ENCODE data around the gene MAN1C1. TPM values are rescaled to one million over a fixed set of nuclear protein-coding genes. Genes with fewer than 3 reads are reported as not detected.

MAN1C1 gene
- total RNA-seq, 1 experiment from 2014 or later, result 1.2 TPM

DNA sequence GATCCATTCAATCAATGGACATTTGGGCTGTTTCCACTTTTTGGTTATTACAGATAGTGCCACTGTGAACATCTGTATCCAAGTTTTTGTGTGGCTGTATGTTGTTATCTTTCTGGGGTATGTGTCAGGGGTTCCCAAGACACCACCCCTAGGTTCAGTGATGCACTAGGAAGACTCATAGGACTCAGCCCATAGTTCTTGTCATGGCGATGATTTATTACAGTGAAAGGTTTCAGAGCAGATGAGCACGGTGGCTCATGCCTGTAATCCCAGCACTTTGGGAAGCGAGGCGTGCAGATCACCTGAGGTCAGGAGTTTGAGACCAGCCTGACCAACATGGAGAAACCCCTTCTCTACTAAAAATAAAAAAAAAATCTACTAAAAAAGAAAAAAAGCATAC lies 64.1 kb downstream of the MAN1C1 start:
- Histone ChIP-seq H2AFZ (ENCODE audit: low read depth, low read length, poor library complexity, severe bottlenecking) (no peak overlapping the region), H3K9me3 (ENCODE audit: control insufficient read depth in 1 of 2, insufficient read depth in 1 of 2, low read depth in 1 of 2, low read length in 2 of 2) (no peaks in the 10 kb centered on the region), H3K79me2 (ENCODE audit: insufficient read depth, low read length) (no peaks in the 10 kb centered on the region), H3K4me2 (ENCODE audit: low read length) (no peak overlapping the region), H3K4me1 (ENCODE audit: control insufficient read depth in 1 of 2, insufficient read depth in 2 of 2, low read length in 2 of 2) (no peaks in the 10 kb centered on the region), H3K9me2 (ENCODE audit: insufficient read depth) (no peaks in the 10 kb centered on the region), H4K20me1 (ENCODE audit: insufficient read depth) (no peaks in the 10 kb centered on the region), H3K4me3 (replicated peaks in 1 of 2; ENCODE audit: low read depth in 1 of 2, low read length in 2 of 2) (no peak overlapping the region), H3K9ac (ENCODE audit: low read length) (no peak overlapping the region), H3K27me3 (ENCODE audit: insufficient read depth, low read length) (peaks cover 32% of the 10 kb centered on the region), H3K36me3 (ENCODE audit: control insufficient read depth in 1 of 2, insufficient read depth in 2 of 2, low read length in 2 of 2) (no peaks in the 10 kb centered on the region), H3K27ac (ENCODE audit: low read depth, low read length) (no peak overlapping the region)
- ChIA-PET POLR2A (no interaction called here), CTCF (no interaction called here), RAD21 (ENCODE audit: low non-redundant PET in 1 of 2, low total read pairs in 2 of 2, uncharacterized antibody in 2 of 2, unreplicated experiment in 2 of 2) (no interaction called here)
- no peak for ATAC-seq
- intact Hi-C loops (cut with micrococcal nuclease), result no loop called here
- TF ChIP-seq POLR2AphosphoS5 (IDR thresholded peaks at IDR 0.05; ENCODE audit: low read depth, low read length) (no peak), YY1 (IDR thresholded peaks at IDR 0.05; ENCODE audit: extremely low read depth, insufficient replicate concordance, low read depth, low read length) (no peak), CEBPB (IDR thresholded peaks at IDR 0.05; ENCODE audit: low read depth) (no peak), FOSL1 (IDR thresholded peaks at IDR 0.05; ENCODE audit: low read depth) (no peak), ZFX (IDR thresholded peaks at IDR 0.05) (no peak), ZNF274 (IDR thresholded peaks at IDR 0.05; ENCODE audit: low read depth, low read length) (no peak), POLR2A (IDR thresholded peaks at IDR 0.05; ENCODE audit: borderline replicate concordance, extremely low read depth, insufficient read depth, insufficient read length) (no peak), EGR1 (IDR thresholded peaks at IDR 0.05; ENCODE audit: low read depth) (no peak)
- TF ChIP-seq, protein P1, sequence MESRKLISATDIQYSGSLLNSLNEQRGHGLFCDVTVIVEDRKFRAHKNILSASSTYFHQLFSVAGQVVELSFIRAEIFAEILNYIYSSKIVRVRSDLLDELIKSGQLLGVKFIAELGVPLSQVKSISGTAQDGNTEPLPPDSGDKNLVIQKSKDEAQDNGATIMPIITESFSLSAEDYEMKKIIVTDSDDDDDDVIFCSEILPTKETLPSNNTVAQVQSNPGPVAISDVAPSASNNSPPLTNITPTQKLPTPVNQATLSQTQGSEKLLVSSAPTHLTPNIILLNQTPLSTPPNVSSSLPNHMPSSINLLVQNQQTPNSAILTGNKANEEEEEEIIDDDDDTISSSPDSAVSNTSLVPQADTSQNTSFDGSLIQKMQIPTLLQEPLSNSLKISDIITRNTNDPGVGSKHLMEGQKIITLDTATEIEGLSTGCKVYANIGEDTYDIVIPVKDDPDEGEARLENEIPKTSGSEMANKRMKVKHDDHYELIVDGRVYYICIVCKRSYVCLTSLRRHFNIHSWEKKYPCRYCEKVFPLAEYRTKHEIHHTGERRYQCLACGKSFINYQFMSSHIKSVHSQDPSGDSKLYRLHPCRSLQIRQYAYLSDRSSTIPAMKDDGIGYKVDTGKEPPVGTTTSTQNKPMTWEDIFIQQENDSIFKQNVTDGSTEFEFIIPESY (IDR thresholded peaks at IDR 0.05; ENCODE audit: extremely low read depth, insufficient replicate concordance, low read length), result no peak
- TF ChIP-seq, protein P2, sequence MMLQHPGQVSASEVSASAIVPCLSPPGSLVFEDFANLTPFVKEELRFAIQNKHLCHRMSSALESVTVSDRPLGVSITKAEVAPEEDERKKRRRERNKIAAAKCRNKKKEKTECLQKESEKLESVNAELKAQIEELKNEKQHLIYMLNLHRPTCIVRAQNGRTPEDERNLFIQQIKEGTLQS (IDR thresholded peaks at IDR 0.05), result no peak
- TF ChIP-seq, protein P3, sequence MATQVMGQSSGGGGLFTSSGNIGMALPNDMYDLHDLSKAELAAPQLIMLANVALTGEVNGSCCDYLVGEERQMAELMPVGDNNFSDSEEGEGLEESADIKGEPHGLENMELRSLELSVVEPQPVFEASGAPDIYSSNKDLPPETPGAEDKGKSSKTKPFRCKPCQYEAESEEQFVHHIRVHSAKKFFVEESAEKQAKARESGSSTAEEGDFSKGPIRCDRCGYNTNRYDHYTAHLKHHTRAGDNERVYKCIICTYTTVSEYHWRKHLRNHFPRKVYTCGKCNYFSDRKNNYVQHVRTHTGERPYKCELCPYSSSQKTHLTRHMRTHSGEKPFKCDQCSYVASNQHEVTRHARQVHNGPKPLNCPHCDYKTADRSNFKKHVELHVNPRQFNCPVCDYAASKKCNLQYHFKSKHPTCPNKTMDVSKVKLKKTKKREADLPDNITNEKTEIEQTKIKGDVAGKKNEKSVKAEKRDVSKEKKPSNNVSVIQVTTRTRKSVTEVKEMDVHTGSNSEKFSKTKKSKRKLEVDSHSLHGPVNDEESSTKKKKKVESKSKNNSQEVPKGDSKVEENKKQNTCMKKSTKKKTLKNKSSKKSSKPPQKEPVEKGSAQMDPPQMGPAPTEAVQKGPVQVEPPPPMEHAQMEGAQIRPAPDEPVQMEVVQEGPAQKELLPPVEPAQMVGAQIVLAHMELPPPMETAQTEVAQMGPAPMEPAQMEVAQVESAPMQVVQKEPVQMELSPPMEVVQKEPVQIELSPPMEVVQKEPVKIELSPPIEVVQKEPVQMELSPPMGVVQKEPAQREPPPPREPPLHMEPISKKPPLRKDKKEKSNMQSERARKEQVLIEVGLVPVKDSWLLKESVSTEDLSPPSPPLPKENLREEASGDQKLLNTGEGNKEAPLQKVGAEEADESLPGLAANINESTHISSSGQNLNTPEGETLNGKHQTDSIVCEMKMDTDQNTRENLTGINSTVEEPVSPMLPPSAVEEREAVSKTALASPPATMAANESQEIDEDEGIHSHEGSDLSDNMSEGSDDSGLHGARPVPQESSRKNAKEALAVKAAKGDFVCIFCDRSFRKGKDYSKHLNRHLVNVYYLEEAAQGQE (IDR thresholded peaks at IDR 0.05; ENCODE audit: low read depth), result no peak
- TF ChIP-seq, protein P4, sequence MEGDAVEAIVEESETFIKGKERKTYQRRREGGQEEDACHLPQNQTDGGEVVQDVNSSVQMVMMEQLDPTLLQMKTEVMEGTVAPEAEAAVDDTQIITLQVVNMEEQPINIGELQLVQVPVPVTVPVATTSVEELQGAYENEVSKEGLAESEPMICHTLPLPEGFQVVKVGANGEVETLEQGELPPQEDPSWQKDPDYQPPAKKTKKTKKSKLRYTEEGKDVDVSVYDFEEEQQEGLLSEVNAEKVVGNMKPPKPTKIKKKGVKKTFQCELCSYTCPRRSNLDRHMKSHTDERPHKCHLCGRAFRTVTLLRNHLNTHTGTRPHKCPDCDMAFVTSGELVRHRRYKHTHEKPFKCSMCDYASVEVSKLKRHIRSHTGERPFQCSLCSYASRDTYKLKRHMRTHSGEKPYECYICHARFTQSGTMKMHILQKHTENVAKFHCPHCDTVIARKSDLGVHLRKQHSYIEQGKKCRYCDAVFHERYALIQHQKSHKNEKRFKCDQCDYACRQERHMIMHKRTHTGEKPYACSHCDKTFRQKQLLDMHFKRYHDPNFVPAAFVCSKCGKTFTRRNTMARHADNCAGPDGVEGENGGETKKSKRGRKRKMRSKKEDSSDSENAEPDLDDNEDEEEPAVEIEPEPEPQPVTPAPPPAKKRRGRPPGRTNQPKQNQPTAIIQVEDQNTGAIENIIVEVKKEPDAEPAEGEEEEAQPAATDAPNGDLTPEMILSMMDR (IDR thresholded peaks at IDR 0.05 in 2 of 3, conservative IDR thresholded peaks at IDR 0.05 in 1 of 3; ENCODE audit: borderline replicate concordance in 1 of 3, insufficient read depth in 1 of 3, low read depth in 2 of 3, low read length in 2 of 3), result no peak
- BruUV-seq (replicated peaks), result no TSS peak
- no peak for DNase-seq (ENCODE audit: low read depth, low spot score)

Measured in HCT116 (cell line).